HepG2 (cell line): ENCODE results near the gene GFAP. TPM values are rescaled to one million over a fixed set of nuclear protein-coding genes. Genes with fewer than 3 reads are reported as not detected.
A peak's percentile ranks its signal among the peaks of the same experiment; 100 is the strongest.

Experiments
- ATAC-seq: fragments of 200-7000 bp; cut with Tn5 transposase; 3 replicates; pipeline ENCODE4 v1.9.1; 2020; ENCODE audit warnings: mild to moderate bottlenecking, moderate library complexity
- BruUV-seq: library from RNA; stranded (reverse); fragments of 400-500 nt; replicated peaks from 2 replicates; lab custom pipeline; 2021; lab: Mats Ljungman, UMichigan
- CTCF ChIA-PET: fragments of 300-600 bp; formaldehyde crosslinking; extraction: SDS; loops from one replicate; lab custom pipeline; 2021; ENCODE audit warnings: low total read pairs, inconsistent platforms, low intra/inter-chr PET ratio; lab: Yijun Ruan, JAX
- POLR2A ChIA-PET: fragments of 350-600 bp; sonication (Branson Sonifier 250); formaldehyde crosslinking; loops from one replicate; lab custom pipeline; 2020; ENCODE audit warnings: antibody characterized with exemption, inconsistent platforms; lab: Yijun Ruan, JAX
- DNase-seq: peaks from one replicate; pipeline ENCODE4 v3.0.0-alpha.2; 2015; ENCODE audit warnings: low spot score
- FAIRE-seq: peaks from 3 replicates; lab custom pipeline; 2011; peaks lifted over from hg19 to GRCh38; lab: Jason Lieb, UNC
- H2AFZ ChIP-seq: one replicate; pipeline ENCODE4 v1.6.1; 2011; ENCODE audit warnings: low read length, inconsistent platforms
- H3K27ac ChIP-seq: fragments of 300-600 bp; 3 replicates; pipeline ENCODE4 v1.8.0; 2011; ENCODE audit warnings: mixed run types, mild to moderate bottlenecking, mixed read lengths, low read length, inconsistent platforms; ENCODE audit not compliant: insufficient read depth; ENCODE audit errors: extremely low read length
- H3K27me3 ChIP-seq, 2 experiments: fragments of 200-600 bp in 1 of 2; 2 replicates in 1 of 2; 3 replicates in 1 of 2; pipeline versions ENCODE4 v1.6.0 to v1.8.0; 2011; ENCODE audit warnings: low read length in 2 of 2, mild to moderate bottlenecking in 2 of 2, moderate library complexity in 2 of 2, inconsistent platforms in 1 of 2; ENCODE audit not compliant: insufficient read depth in 2 of 2, control insufficient read depth in 1 of 2
- H3K36me3 ChIP-seq, 2 experiments: fragments of 200-600 bp in 1 of 2; replicated peaks in 1 of 2; 2 replicates in 1 of 2; 3 replicates in 1 of 2; pipeline versions ENCODE4 v1.5.1 to v1.8.0; 2011; ENCODE audit warnings: low read length in 2 of 2, inconsistent platforms in 1 of 2; ENCODE audit not compliant: insufficient read depth in 2 of 2, control insufficient read depth in 1 of 2
- H3K4me1 ChIP-seq: 2 replicates; pipeline ENCODE4 v1.5.1; 2012; ENCODE audit warnings: low read length, inconsistent platforms; ENCODE audit not compliant: insufficient read depth
- H3K4me2 ChIP-seq: 2 replicates; pipeline ENCODE4 v1.6.0; 2011; ENCODE audit warnings: low read depth, low read length, inconsistent platforms
- H3K4me3 ChIP-seq, 3 experiments: fragments of 200-600 bp in 1 of 3; sonication (generic), shearing (Covaris generic) in 1 of 3; replicated peaks in 1 of 3; 2 replicates each; pipeline ENCODE4 v1.5.1; 2011 to 2016; ENCODE audit warnings: low read length in 3 of 3, inconsistent platforms in 2 of 3, low read depth in 2 of 3, mild to moderate bottlenecking in 2 of 3, control low read depth in 1 of 3, mixed read lengths in 1 of 3; ENCODE audit not compliant: insufficient read depth in 1 of 3
- H3K79me2 ChIP-seq: one replicate; pipeline ENCODE4 v1.6.1; 2011; ENCODE audit warnings: low read length, inconsistent platforms; ENCODE audit not compliant: insufficient read depth
- H3K9ac ChIP-seq: 2 replicates; pipeline ENCODE4 v1.6.0; 2011; ENCODE audit warnings: mild to moderate bottlenecking, low read depth, low read length, inconsistent platforms; ENCODE audit not compliant: insufficient read depth
- H3K9me3 ChIP-seq: 2 replicates; pipeline ENCODE4 v1.5.1; 2012; ENCODE audit warnings: mild to moderate bottlenecking, low read length
- H4K20me1 ChIP-seq: 2 replicates; pipeline ENCODE4 v1.6.0; 2011; ENCODE audit warnings: inconsistent platforms, mild to moderate bottlenecking, low read length, moderate library complexity; ENCODE audit not compliant: insufficient read depth
- AGO2 ChIP-seq: fragments of 200-400 bp; formaldehyde crosslinking; optimal IDR thresholded peaks from 2 replicates; pipeline ENCODE3; 2017; ENCODE audit warnings: mild to moderate bottlenecking, low read depth, low read length, moderate library complexity
- KAT7 ChIP-seq: IDR thresholded peaks from 2 replicates; pipeline ENCODE4 v1.6.1; 2018; ENCODE audit warnings: borderline replicate concordance, missing compliant biosample characterization
- POLR2A ChIP-seq, 2 experiments: IDR thresholded peaks; 2 replicates each; pipeline ENCODE4 v1.6.1; 2011; ENCODE audit warnings: low read depth in 2 of 2, low read length in 2 of 2, mild to moderate bottlenecking in 1 of 2, moderate library complexity in 1 of 2; ENCODE audit not compliant: insufficient read depth in 1 of 2
- POLR2AphosphoS5 ChIP-seq: IDR thresholded peaks from 2 replicates; pipeline ENCODE4 v1.6.1; 2012; ENCODE audit warnings: low read depth, low read length
- WGBS: methylation state at CpG from one replicate; pipeline ENCODE4 v1.1.6; 2017; ENCODE audit warnings: low lambda C conversion rate; 5-methylcytosine and 5-hydroxymethylcytosine counted together
- in situ Hi-C: cut with HindIII; loops from 2 replicates; pipeline ENCODE4 v1.10.0; 2017; ENCODE audit warnings: low pct_unique_long_range_greater_than_20kb; ENCODE audit not compliant: extremely low pct_ligation_motif_present
- intact Hi-C: fragments of 100-400 bp; cut with micrococcal nuclease; formaldehyde crosslinking; loops from one replicate; pipeline ENCODE4 v1.10.0; 2022; ENCODE audit not compliant: unreplicated experiment
- polyA plus RNA-seq, 8 experiments: library from polyadenylated mRNA; depleted of rRNA in 3 of 8; stranded (reverse) in 7 of 8; unstranded in 1 of 8; fragments of >200 nt; fragmentation: Illumina TruSeq in 4 of 8; extraction: Trizol in 4 of 8; gene quantifications; 2 replicates each; pipeline versions ENCODE4 v1.2.1 to v1.2.3, GENCODE V29; 2011 to 2016; ENCODE audit warnings: low read depth in 4 of 8, missing spikeins in 1 of 8, mixed read lengths in 1 of 8; ENCODE audit not compliant: insufficient read depth in 1 of 8
- total RNA-seq, 5 experiments: library from RNA; depleted of rRNA; stranded (reverse); fragments of >200 nt; fragmentation: Illumina TruSeq; extraction: Trizol; gene quantifications; 2 replicates each; pipeline ENCODE4 v1.2.3, GENCODE V29; 2016; ENCODE audit warnings: low read depth in 1 of 5
- TF ChIP-seq, protein P1 (sequence below): sonication (generic); formaldehyde crosslinking; conservative IDR thresholded peaks from 2 replicates; pipeline ENCODE4 v1.8.1; 2023; ENCODE audit warnings: missing genetic modification reagents
- TF ChIP-seq, protein P2 (sequence below): sonication (generic); formaldehyde crosslinking; IDR thresholded peaks from 2 replicates; pipeline ENCODE4 v1.4.0; 2020; ENCODE audit warnings: missing genetic modification reagents, low read depth, mild to moderate bottlenecking, borderline replicate concordance

The GFAP gene
- total and polyA plus RNA-seq, 2 of the 13 experiments (the other 11 are each of a cell fraction or from before 2014, with no cell fraction given), result 0.11 to 0.29 TPM

DNA sequence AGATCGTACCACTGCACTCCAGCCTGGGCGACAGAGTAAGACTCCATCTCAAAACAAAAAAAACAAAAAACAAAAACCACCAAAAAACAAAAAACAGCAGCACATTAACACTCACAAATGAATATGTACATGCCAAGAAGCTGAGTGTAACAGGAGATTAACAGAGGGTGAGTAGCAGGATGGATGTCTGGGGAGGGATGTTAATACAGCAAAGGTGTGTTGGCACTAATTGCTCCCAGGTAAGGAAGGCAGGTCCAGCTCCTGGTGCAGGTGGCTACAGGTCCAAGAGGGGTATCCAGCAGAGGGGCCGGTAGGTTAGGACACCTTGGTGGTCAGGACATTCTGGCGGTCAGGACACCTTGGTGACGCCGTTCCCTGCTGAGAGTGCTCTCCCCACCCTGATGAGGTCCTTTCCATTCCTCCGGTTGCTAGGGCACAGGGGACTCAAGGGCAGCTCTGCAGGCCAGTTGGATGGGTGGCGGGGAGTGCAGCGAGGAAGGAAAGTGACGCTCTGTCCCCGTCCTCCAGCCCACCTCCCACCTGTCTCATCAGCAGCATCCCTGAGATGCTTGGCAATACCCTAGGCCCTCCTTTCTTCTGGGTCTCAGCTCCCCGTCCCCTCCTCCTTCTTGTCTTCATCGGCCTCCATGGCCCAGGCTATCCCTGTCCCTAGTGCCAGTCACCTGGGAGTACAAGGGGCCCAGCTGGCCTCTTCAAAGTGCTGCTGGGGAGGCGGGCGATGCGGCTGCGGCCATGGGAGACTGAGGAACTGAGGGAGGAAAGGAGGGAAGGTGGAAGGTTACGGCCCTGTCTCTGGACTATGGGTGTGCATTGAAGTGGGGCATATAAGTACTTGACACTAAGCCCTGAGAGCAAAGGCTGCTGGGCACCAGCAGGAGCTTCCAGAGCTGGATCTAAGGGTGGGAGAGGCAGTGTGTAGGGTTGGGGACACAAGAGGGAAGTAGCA is 10.7 kb upstream of the GFAP start:
- peaks cover 8 to 21% of the 10 kb centered on the region in 2 experiments; a peak in 4 of 5 replicates for H3K27me3 ChIP-seq
- peaks cover 34 to 53% of the 10 kb centered on the region in 2 experiments for H3K36me3 ChIP-seq
- TF ChIP-seq AGO2 (peak; percentile 61), POLR2A (IDR thresholded peaks at IDR 0.05; ENCODE audit: insufficient read depth in 1 of 2, low read depth in 2 of 2, low read length in 2 of 2) (0 out of 4 replicates have a peak, but pooled peaks of 1 of the 2 experiments have one; percentile 20), POLR2AphosphoS5 (peak; percentile 8; the same call in 1 of the 2 replicates), KAT7 (CRISPR knock-in tag) (no peak)
- TF ChIP-seq, protein P1, sequence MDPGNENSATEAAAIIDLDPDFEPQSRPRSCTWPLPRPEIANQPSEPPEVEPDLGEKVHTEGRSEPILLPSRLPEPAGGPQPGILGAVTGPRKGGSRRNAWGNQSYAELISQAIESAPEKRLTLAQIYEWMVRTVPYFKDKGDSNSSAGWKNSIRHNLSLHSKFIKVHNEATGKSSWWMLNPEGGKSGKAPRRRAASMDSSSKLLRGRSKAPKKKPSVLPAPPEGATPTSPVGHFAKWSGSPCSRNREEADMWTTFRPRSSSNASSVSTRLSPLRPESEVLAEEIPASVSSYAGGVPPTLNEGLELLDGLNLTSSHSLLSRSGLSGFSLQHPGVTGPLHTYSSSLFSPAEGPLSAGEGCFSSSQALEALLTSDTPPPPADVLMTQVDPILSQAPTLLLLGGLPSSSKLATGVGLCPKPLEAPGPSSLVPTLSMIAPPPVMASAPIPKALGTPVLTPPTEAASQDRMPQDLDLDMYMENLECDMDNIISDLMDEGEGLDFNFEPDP (CRISPR knock-in tag), result 0 out of 2 replicates have a peak, but pooled peaks have one; percentile 56
- TF ChIP-seq, protein P2, sequence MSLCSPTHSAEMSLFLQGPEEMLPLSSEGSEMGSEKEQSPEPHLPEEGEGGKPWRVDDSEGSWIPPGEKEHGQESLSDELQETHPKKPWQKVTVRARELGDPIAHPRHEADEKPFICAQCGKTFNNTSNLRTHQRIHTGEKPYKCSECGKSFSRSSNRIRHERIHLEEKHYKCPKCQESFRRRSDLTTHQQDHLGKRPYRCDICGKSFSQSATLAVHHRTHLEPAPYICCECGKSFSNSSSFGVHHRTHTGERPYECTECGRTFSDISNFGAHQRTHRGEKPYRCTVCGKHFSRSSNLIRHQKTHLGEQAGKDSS (CRISPR knock-in tag), result no peak
- TF ChIP-seq, all 625 proteins: peak for 4
- in situ Hi-C loops, result loop anchor here (10.0 kb wide), 1 partner anchor 179 kb away; no protein-coding TSS in a partner anchor
- Histone ChIP-seq H3K9ac (no peak overlapping the region), H3K4me1 (peaks cover 10% of the 10 kb centered on the region), H4K20me1 (no peaks in the 10 kb centered on the region), H3K4me3 (no peak overlapping the region), H3K27ac (no peak overlapping the region), H2AFZ (no peak overlapping the region), H3K79me2 (no peaks in the 10 kb centered on the region), H3K9me3 (no peaks in the 10 kb centered on the region), H3K4me2 (no peak overlapping the region)
- ATAC-seq, result no peak
- WGBS, result 96% methylated on average over 18 of the region's 18 CpGs
- POLR2A ChIA-PET, result no interaction called here
- DNase-seq, result no peak
- no TSS peak for BruUV-seq
- intact Hi-C loops, result no loop called here
- CTCF ChIA-PET, result no interaction called here
- FAIRE-seq, result no peak
